Measurements from ENCODE around the gene CKLF. TPM values are rescaled to one million over a fixed set of nuclear protein-coding genes. Genes with fewer than 3 reads are reported as not detected.
A peak's percentile ranks its signal among the peaks of the same experiment; 100 is the strongest.

CKLF gene
- polyA plus RNA-seq, 3 donors from 2014 or later, result 226 to 318 (median 229) TPM

DNA sequence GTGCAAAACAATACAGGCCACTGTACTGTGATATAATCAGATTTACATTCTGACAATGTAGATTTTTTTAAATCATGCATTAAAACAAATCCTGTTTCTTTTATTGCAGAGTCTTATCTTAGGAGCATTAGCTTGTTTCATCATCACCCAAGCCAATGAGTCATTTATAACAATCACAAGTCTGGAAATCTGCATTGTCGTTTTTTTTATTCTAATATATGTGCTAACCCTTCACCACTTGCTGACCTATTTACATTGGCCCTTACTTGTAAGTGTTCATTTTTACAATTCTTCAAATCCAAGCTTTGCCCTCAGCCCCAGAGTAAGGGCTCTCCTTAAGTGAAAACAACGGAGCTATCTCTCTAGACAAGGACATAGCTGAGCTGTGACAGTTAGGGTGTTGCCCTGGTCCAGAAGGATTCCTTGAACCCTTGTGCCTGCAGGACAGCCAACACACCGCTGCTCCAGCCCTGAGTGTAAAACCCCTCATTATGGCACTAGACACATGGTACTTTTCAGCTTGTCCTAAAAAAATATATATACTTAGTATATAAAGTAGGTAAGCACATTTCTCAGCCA, 17.5 kb downstream of the CKLF start:
- no peak for DNase-seq
- Mint-ChIP-seq H3K4me1 (peaks cover 28 to 72% of the 10 kb centered on the region in 2 donors), H3K27ac (peak overlapping the region in 4 of 6 donors; percentile 25 to 77 (median 41)), H3K36me3 (peaks cover 19 to 27% (median 19%) of the 10 kb centered on the region in 3 donors), H3K9me3 (no peaks in the 10 kb centered on the region), H3K4me3 (no peak overlapping the region), H3K27me3 (ENCODE audit: low read depth in 3 of 3) (peaks cover 0 to 4% (median 0%) of the 10 kb centered on the region in 3 donors)

- DNase-seq, result no peak
- peak overlapping the region in 1 of 5 donors; percentile 17 for H3K4me3 Mint-ChIP-seq
- H3K9me3 Mint-ChIP-seq, result no peaks in the 10 kb centered on the region
- H3K27ac Mint-ChIP-seq, result peak overlapping the region in 5 of 6 donors; percentile 17 to 87 (median 46)
- peaks cover 21 to 61% of the 10 kb centered on the region in 2 donors for H3K4me1 Mint-ChIP-seq
- H3K27me3 Mint-ChIP-seq (ENCODE audit: low read depth in 3 of 3), result peaks cover 0 to 6% (median 2%) of the 10 kb centered on the region in 3 donors
- H3K36me3 Mint-ChIP-seq, result peaks cover 6 to 10% (median 7%) of the 10 kb centered on the region in 3 donors
These were observed 20.0 kb downstream of the CKLF start for GRCh38 chr16:66572356-66572755.

GRCh38 chr16:66574081-66574480, 21.7 kb downstream of the CKLF start:
- H3K4me3 Mint-ChIP-seq, result no peak overlapping the region
- peak overlapping the region in 3 of 6 donors; percentile 63 to 81 (median 79) for H3K27ac Mint-ChIP-seq
- no peak for DNase-seq
- H3K4me1 Mint-ChIP-seq, result peaks cover 32 to 58% of the 10 kb centered on the region in 2 donors
- H3K36me3 Mint-ChIP-seq, result peaks cover 0 to 10% (median 5%) of the 10 kb centered on the region in 3 donors
- no peaks in the 10 kb centered on the region for H3K9me3 Mint-ChIP-seq
- peaks cover 5 to 10% (median 9%) of the 10 kb centered on the region in 3 donors for H3K27me3 Mint-ChIP-seq (ENCODE audit: low read depth in 3 of 3)

DNA sequence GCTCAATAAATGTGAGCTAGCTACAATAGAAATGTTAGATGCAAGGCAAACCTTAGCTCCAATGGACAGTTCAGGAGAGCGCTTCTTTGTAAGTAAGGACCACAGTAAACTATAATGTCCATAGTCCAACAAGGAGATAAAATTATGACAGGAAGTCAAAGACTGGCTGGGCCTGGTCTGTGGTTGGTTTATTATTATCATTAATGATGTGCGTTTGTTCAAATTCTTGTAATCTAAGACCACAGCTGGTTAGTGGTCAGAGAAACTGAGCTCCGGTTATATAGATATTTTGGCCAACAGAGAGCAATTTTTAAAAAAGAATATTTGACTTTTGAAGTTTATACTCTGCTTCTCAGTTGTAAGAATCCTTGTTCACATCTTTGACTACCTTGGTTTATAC, 22.2 kb downstream of the CKLF start:
- Mint-ChIP-seq H3K36me3 (peaks cover 0 to 10% (median 5%) of the 10 kb centered on the region in 3 donors), H3K4me3 (no peak overlapping the region), H3K27me3 (ENCODE audit: low read depth in 3 of 3) (peaks cover 8 to 13% (median 9%) of the 10 kb centered on the region in 3 donors), H3K27ac (peak overlapping the region in 3 of 6 donors; percentile 15 to 63 (median 28)), H3K9me3 (no peaks in the 10 kb centered on the region), H3K4me1 (peaks cover 31 to 53% of the 10 kb centered on the region in 2 donors)
- no peak for DNase-seq

DNA sequence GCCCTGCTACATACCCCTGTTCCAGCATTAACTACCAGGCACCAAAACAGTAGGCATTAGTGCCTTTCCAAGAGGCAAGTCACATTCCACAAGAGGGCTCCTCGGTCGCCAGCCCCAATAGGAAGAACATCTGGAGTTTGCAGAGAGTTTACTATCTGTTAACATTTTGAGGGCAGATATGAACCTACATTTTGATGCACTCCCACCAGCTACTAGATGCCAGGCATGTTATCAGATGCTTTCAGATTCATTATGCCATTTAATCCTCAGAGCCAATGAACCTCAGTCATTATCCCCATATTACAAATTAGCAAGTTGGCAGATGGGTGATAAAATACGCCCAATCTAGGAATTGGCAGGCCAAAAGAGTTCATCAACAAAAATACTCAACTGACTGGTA, 22.7 kb downstream of the CKLF start:
- H3K4me3 Mint-ChIP-seq, result no peak overlapping the region
- H3K4me1 Mint-ChIP-seq, result peaks cover 32 to 48% of the 10 kb centered on the region in 2 donors
- DNase-seq, result no peak
- H3K27me3 Mint-ChIP-seq (ENCODE audit: low read depth in 3 of 3), result peaks cover 9 to 14% (median 9%) of the 10 kb centered on the region in 3 donors
- peak overlapping the region in 3 of 6 donors; percentile 15 to 51 (median 28) for H3K27ac Mint-ChIP-seq
- H3K9me3 Mint-ChIP-seq, result no peaks in the 10 kb centered on the region
- H3K36me3 Mint-ChIP-seq, result peaks cover 0 to 10% (median 8%) of the 10 kb centered on the region in 3 donors

GRCh38 chr16:66576296-66576695, 23.9 kb downstream of the CKLF start:
- Mint-ChIP-seq H3K4me3 (no peak overlapping the region), H3K4me1 (peaks cover 30 to 35% of the 10 kb centered on the region in 2 donors), H3K27me3 (ENCODE audit: low read depth in 3 of 3) (peaks cover 9 to 14% (median 12%) of the 10 kb centered on the region in 3 donors)

GRCh38 chr16:66578651-66579531, 26.5 kb downstream of the CKLF start, which contains the start of gene CMTM2:
CMTM2 (plus strand) TSS chr16:66579463; CDS start chr16:66579608, 145 bp downstream.
- DNase-seq, result no peak
- Mint-ChIP-seq H3K9me3 (no peaks in the 10 kb centered on the region), H3K4me1 (peaks cover 14 to 18% of the 10 kb centered on the region in 2 donors), H3K27me3 (ENCODE audit: low read depth in 3 of 3) (peaks cover 9 to 14% (median 12%) of the 10 kb centered on the region in 3 donors), H3K36me3 (peaks cover 5 to 14% (median 8%) of the 10 kb centered on the region in 3 donors), H3K27ac (no peak within 1 kb of the TSS), H3K4me3 (peak within 1 kb of the TSS; percentile 70 to 80 (median 74))

More at GRCh38 chr16:66576296-66576695, 23.9 kb downstream of the CKLF start:
- no peak for DNase-seq
- Mint-ChIP-seq H3K9me3 (no peaks in the 10 kb centered on the region), H3K36me3 (peaks cover 0 to 10% (median 8%) of the 10 kb centered on the region in 3 donors), H3K27ac (no peak overlapping the region)

GRCh38 chr16:66580605-66581209, 28.3 kb downstream of the CKLF start:
- Mint-ChIP-seq H3K36me3 (peaks cover 5 to 14% (median 8%) of the 10 kb centered on the region in 3 donors), H3K4me3 (peak overlapping the region in 1 of 5 donors; percentile 10), H3K27ac (no peak overlapping the region), H3K9me3 (no peaks in the 10 kb centered on the region), H3K4me1 (peaks cover 8 to 16% of the 10 kb centered on the region in 2 donors), H3K27me3 (ENCODE audit: low read depth in 3 of 3) (peaks cover 9 to 14% (median 9%) of the 10 kb centered on the region in 3 donors)
- DNase-seq, result no peak

DNA sequence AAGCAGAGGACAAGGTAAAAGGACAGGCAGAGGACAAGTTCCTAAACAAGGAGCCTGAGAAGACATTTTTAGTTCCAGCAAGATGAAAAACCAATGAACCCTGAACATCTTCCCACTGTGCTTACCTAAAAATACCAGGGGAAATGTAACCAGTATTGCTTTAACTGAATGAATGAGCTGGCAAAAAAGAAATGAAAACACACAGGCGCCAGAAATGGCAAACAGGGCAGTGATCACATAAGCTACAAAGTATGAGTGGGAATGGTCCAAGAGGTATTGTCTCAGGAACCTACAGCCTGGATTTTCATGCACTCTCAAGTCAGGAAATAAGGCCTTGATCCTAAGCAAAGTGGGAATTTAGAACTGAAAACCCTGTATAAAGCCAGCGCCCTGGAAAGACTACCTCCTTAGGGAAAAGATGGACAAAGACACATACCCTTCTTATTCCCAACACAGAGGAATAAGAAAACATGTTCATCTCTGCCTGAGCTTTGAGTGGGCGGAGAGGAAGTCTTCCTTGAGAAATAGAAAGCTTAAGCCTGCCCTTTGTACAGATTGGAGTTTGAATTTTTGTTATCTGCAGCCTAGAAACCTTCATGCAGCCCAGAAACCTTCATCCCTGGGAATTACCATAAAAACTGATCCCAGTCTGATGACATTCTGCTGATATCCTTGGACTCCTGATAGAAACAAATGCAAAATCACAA, 29.0 kb downstream of the CKLF start:
- H3K27me3 Mint-ChIP-seq (ENCODE audit: low read depth in 3 of 3), result peaks cover 7 to 14% (median 9%) of the 10 kb centered on the region in 3 donors
- H3K4me3 Mint-ChIP-seq, result no peak overlapping the region

GRCh38 chr16:66585481-66586239, 33.3 kb downstream of the CKLF start:
- Mint-ChIP-seq H3K4me1 (peaks cover 13 to 16% of the 10 kb centered on the region in 2 donors), H3K4me3 (no peak overlapping the region), H3K27ac (peak overlapping the region in 1 of 6 donors; percentile 33), H3K27me3 (ENCODE audit: low read depth in 3 of 3) (peaks cover 7 to 11% (median 10%) of the 10 kb centered on the region in 3 donors), H3K9me3 (peaks cover 0 to 1% (median 0%) of the 10 kb centered on the region in 6 donors), H3K36me3 (peaks cover 0 to 5% (median 4%) of the 10 kb centered on the region in 3 donors)
- DNase-seq, result no peak

More for the DNA sequence above, 29.0 kb downstream of the CKLF start:
- Mint-ChIP-seq H3K27ac (no peak overlapping the region), H3K4me1 (peaks cover 8 to 16% of the 10 kb centered on the region in 2 donors), H3K36me3 (peaks cover 5 to 14% (median 8%) of the 10 kb centered on the region in 3 donors), H3K9me3 (no peaks in the 10 kb centered on the region)
- no peak for DNase-seq

DNA sequence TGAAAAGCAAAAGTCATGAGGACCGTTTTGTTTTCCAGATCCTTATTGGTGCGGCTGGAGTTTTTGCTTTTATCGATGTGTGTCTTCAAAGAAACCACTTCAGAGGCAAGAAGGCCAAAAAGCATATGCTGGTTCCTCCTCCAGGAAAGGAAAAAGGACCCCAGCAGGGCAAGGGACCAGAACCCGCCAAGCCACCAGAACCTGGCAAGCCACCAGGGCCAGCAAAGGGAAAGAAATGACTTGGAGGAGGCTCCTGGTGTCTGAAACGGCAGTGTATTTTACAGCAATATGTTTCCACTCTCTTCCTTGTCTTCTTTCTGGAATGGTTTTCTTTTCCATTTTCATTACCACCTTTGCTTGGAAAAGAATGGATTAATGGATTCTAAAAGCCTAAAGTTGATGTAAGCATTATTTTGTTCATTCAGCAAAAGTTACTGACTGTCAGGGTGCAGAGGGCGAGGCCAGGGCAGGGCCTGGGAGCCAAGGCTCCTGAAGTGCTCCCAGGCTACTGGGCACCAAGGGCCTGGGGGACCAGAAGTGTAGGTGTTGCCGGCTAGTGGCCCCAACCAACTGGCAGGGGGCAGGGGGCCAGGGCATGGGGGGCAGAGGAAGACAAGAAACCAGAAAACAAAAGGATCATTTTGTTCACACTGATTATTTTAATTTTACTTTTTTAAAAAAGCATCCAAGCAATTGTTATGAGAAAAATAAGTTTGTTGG, 35.7 kb downstream of the CKLF start:
- Mint-ChIP-seq H3K4me3 (no peak overlapping the region), H3K36me3 (no peaks in the 10 kb centered on the region), H3K27me3 (ENCODE audit: low read depth in 3 of 3) (peaks cover 7 to 10% (median 8%) of the 10 kb centered on the region in 3 donors), H3K27ac (no peak overlapping the region), H3K4me1 (peaks cover 15 to 20% of the 10 kb centered on the region in 2 donors), H3K9me3 (peaks cover 0 to 1% (median 0%) of the 10 kb centered on the region in 6 donors)
- DNase-seq, result no peak

Measured in immature natural killer cell (primary cell).